WTC11 (cell line): Measurements from ENCODE around the gene VWA8. TPM values are rescaled to one million over a fixed set of nuclear protein-coding genes. Genes with fewer than 3 reads are reported as not detected.

Source experiments
- ATAC-seq: fragments of 200-7000 bp; cut with Tn5 transposase; 2 replicates; pipeline ENCODE4 v1.10.0; 2021; ENCODE audit warnings: mild to moderate bottlenecking, moderate library complexity
- CTCF ChIA-PET: fragments of 300-600 bp; sonication (Branson Sonifier 250); formaldehyde crosslinking; loops from one replicate; lab custom pipeline; 2021; ENCODE audit warnings: antibody characterized with exemption; lab: Charles Lee
- POLR2A ChIA-PET: fragments of 350-600 bp; sonication (Branson Sonifier 250); formaldehyde crosslinking; loops from one replicate; lab custom pipeline; 2021; ENCODE audit warnings: antibody characterized with exemption; lab: Charles Lee
- DNase-seq: peaks from one replicate; pipeline ENCODE4 v3.0.0; 2021; ENCODE audit warnings: low spot score
- H3K27ac Mint-ChIP-seq: 2 replicates; pipeline ENCODE4 v1.8.0; 2021; ENCODE audit warnings: mixed read lengths
- H3K27me3 Mint-ChIP-seq: 2 replicates; pipeline ENCODE4 v1.8.0; 2021; ENCODE audit warnings: low read depth, mild to moderate bottlenecking, moderate library complexity, mixed read lengths
- H3K36me3 Mint-ChIP-seq: 2 replicates; pipeline ENCODE4 v1.8.0; 2021; ENCODE audit warnings: mixed read lengths
- H3K4me1 Mint-ChIP-seq: 2 replicates; pipeline ENCODE4 v1.8.0; 2022; ENCODE audit warnings: mixed read lengths
- H3K4me3 Mint-ChIP-seq: 2 replicates; pipeline ENCODE4 v1.8.0; 2021; ENCODE audit warnings: mild to moderate bottlenecking, moderate library complexity, mixed read lengths
- H3K9me3 Mint-ChIP-seq: 2 replicates; pipeline ENCODE4 v1.8.0; 2021; ENCODE audit warnings: mixed read lengths
- ARID4B ChIP-seq: sonication (generic); formaldehyde crosslinking; IDR thresholded peaks from 2 replicates; pipeline ENCODE4 v1.8.0; 2023; ENCODE audit warnings: missing genetic modification reagents, mild to moderate bottlenecking, borderline replicate concordance
- ATF2 ChIP-seq: sonication (generic); formaldehyde crosslinking; IDR thresholded peaks from 2 replicates; pipeline ENCODE4 v1.8.1; 2022; ENCODE audit warnings: low read depth, missing genetic modification reagents, borderline replicate concordance
- CTCF ChIP-seq: fragments of 200-600 bp; IDR thresholded peaks from 2 replicates; pipeline ENCODE4 v1.8.0; 2022; ENCODE audit warnings: antibody characterized with exemption
- ELF4 ChIP-seq: sonication (generic); formaldehyde crosslinking; IDR thresholded peaks from 2 replicates; pipeline ENCODE4 v1.8.1; 2022; ENCODE audit warnings: low read depth, mild to moderate bottlenecking, moderate library complexity, missing genetic modification reagents
- ETV6 ChIP-seq: sonication (generic); formaldehyde crosslinking; IDR thresholded peaks from 2 replicates; pipeline ENCODE4 v1.8.1; 2022; ENCODE audit warnings: mild to moderate bottlenecking, missing genetic modification reagents
- IRF1 ChIP-seq: sonication (generic); formaldehyde crosslinking; IDR thresholded peaks from 2 replicates; pipeline ENCODE4 v1.8.0; 2023; ENCODE audit warnings: missing genetic modification reagents
- IRF2 ChIP-seq: sonication (generic); formaldehyde crosslinking; IDR thresholded peaks from 2 replicates; pipeline ENCODE4 v1.8.0; 2022; ENCODE audit warnings: low read depth, missing genetic modification reagents, borderline replicate concordance
- JAZF1 ChIP-seq: fragments of 250-450 bp; sonication (Bioruptor Pico); IDR thresholded peaks from 2 replicates; pipeline ENCODE4 v1.9.0; 2021; ENCODE audit warnings: moderate library complexity, mild to moderate bottlenecking, inconsistent platforms
- PREB ChIP-seq: sonication (generic); formaldehyde crosslinking; IDR thresholded peaks from 2 replicates; pipeline ENCODE4 v1.8.1; 2022; ENCODE audit warnings: mild to moderate bottlenecking, missing genetic modification reagents, moderate library complexity, borderline replicate concordance
- RORB ChIP-seq: fragments of 250-450 bp; sonication (Bioruptor Pico); IDR thresholded peaks from 2 replicates; pipeline ENCODE4 v1.9.0; 2021; ENCODE audit warnings: mild to moderate bottlenecking
- TP53 ChIP-seq: sonication (generic); formaldehyde crosslinking; IDR thresholded peaks from 2 replicates; pipeline ENCODE4 v1.8.1; 2023; ENCODE audit warnings: mild to moderate bottlenecking, missing genetic modification reagents
- ZNF138 ChIP-seq: sonication (generic); formaldehyde crosslinking; conservative IDR thresholded peaks from 2 replicates; pipeline ENCODE4 v1.8.1; 2022; ENCODE audit warnings: mild to moderate bottlenecking, moderate library complexity, missing genetic modification reagents
- ZNF416 ChIP-seq: fragments of 250-450 bp; sonication (Bioruptor Pico); IDR thresholded peaks from 2 replicates; pipeline ENCODE4 v1.9.0; 2021; ENCODE audit warnings: mild to moderate bottlenecking, inconsistent platforms
- ZNF423 ChIP-seq: fragments of 250-450 bp; sonication (Bioruptor Pico); IDR thresholded peaks from 2 replicates; pipeline ENCODE4 v2.1.2; 2022; ENCODE audit warnings: mild to moderate bottlenecking, moderate library complexity
- total RNA-seq: library from RNA; stranded (reverse); gene quantifications from 3 replicates; pipeline ENCODE4 v1.2.3, GENCODE V29; 2021

The VWA8 gene
- total RNA-seq, 1 experiment from 2014 or later: 19.9 TPM

- Mint-ChIP-seq H3K4me3 (no peak overlapping the region), H3K4me1 (no peaks in the 10 kb centered on the region), H3K27ac (no peak overlapping the region), H3K9me3 (no peaks in the 10 kb centered on the region)
- ATAC-seq: no peak
- CTCF ChIA-PET: no interaction called here
- DNase-seq: no peak
- POLR2A ChIA-PET: no interaction called here
- no peak for TF ChIP-seq ARID4B (CRISPR knock-in tag)
- TF ChIP-seq, all 79 proteins: peak for 0
- Mint-ChIP-seq H3K27me3 (no peaks in the 10 kb centered on the region), H3K36me3 (no peaks in the 10 kb centered on the region; the same call in 1 of the 2 replicates)
Observed at GRCh38 chr13:41601718-41602445, 359.0 kb downstream of the VWA8 start.

GRCh38 chr13:41599619-41600018 is 361.3 kb downstream of the VWA8 start:
- Mint-ChIP-seq H3K4me3 (no peak overlapping the region), H3K4me1 (no peaks in the 10 kb centered on the region), H3K27me3 (no peaks in the 10 kb centered on the region), H3K9me3 (no peaks in the 10 kb centered on the region), H3K27ac (no peak overlapping the region), H3K36me3 (no peaks in the 10 kb centered on the region; the same call in 1 of the 2 replicates)
- DNase-seq: no peak
- ChIA-PET CTCF (no interaction called here), POLR2A (no interaction called here)
- TF ChIP-seq JAZF1 (CRISPR knock-in tag): no peak
- TF ChIP-seq RORB (CRISPR knock-in tag): no peak
- TF ChIP-seq ZNF416: no peak
- TF ChIP-seq PREB (CRISPR knock-in tag): no peak
- TF ChIP-seq ZNF138 (CRISPR knock-in tag): no peak
- TF ChIP-seq ATF2 (CRISPR knock-in tag): no peak
- TF ChIP-seq CTCF: no peak
- TF ChIP-seq ETV6 (CRISPR knock-in tag): no peak
- no peak for TF ChIP-seq TP53
- no peak for TF ChIP-seq IRF2
- no peak for TF ChIP-seq IRF1
- TF ChIP-seq ZNF423: no peak
- no peak for TF ChIP-seq ELF4
- ATAC-seq: no peak
